NCI-H524 (cell line): ENCODE results near the gene PDE4D.

Experiments
- DNase-seq, 2 experiments: peaks; one replicate each; lab custom pipeline; 2025; lab: John Stamatoyannopoulos, UW

Gene PDE4D

DNA sequence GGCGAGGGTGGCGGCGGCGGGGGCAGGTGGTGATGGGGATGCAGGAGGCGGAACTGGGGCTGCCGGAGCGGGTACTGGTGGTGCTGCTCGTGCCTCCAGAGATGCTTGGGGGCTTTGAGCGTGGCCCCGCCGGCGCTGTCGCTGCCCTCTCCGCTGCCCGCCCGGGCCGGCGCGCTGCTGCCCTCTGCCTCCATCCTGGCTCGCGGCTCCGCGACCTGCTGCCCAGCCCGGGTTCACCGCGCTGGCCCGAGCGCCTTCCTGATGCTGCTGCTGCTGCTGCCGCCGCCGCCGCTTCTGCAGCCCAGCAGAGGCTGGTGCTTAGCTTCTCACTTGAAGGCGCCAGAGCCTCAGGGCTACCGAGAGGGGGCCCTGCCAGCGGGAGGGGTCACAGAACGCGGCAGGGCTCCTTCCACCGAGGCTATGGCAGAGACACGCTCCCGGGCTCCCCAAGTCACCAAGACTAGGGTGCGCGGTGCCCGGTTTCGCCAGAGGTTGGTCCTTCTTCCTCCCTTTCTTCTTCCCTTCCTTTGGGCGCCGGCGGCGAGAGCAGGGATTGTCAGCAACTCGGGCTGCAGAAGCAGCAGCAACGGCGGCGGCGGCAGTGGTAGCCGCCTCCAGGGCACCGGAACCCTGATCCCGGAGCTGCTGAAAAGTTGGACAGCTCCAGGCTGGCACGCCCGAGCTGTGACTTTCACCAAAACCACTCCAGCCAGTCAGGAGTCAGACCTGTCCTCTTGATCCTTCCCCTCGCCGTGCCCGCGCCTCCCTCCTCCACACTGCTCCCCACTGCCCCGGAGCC is at the start of gene PDE4D:
Gene PDE4D (minus strand): TSS at position 298 of the 799 bp plus-strand sequence.
- peak; percentile 19 to 54 for DNase-seq

DNA sequence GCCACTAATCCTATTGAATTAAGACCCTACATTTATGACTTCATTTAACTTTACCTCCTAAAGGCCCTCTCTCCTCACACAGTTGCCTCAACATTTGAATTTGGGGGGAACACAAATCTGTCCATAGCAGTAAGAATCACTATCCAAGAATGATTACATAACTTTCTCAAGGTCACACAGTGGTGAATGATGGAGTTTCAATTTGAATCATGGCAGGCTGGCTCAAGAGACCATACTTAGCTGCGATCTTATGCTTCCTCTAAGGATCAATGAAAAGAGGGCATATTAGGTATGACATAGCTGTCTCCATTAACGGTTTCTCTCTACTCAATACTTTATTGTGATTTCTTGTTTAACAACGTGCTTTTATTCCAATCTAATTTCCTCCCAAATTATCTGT is 44.1 kb upstream of the PDE4D start:
- no peak for DNase-seq

DNA sequence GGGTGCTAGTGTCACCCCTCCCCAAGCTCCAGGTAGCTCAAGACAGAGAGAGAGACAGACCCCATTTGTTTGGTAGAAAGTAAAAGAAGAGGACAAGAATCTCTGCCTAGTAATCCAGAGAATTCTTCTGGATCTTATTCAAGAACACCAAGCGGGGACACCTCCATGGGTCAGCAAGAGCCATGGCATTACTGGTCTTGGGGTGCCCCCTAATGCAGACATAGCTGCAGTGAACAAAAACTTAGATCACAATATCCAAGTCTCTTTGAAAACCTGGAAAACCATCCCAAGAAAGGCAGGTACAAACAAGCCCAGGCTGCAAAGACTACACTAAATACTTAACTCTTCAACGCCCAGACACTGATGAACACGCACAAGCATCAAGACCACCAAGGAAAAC is 29.9 kb upstream of the PDE4D start:
- no peak for DNase-seq

DNA sequence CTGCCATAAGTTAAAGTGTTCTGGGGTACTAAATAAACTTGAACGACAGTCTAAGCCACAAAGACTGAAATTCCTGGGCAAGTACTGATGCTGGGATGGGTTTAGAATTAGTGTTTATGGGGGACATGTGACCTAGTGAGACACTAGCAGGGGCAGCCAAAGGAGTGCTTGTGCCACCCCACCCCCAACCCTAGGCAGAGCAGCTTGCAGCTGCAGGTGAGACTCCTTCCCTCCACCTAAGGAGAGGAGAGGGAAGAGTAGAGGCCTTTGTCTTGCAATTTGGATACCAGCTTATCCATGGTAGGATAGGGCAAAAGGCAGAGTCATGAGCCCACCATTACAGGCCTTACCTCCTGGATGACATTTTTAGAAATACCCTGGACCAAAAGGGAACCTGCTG is 28.7 kb upstream of the PDE4D start:
- DNase-seq = no peak

DNA sequence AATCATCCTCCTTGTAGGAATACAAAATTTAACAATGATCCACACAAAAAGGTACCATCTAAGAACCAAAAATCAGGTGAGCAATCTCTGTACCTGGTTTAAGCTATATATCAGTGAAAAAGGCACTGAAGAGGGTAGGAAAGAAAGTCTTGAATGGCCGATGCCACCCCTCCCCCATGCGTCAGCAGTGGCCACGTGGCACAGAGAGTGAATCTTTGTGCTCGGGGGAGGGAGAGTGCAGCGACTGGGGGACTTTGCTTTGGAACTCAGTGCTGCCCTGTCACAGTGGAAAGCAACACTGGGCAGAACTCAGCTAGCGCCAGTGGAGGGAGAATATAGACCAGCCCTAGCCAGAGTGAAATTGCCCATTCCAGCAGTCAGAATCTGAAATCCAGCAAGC is 28.3 kb upstream of the PDE4D start:
- no peak for DNase-seq

DNA sequence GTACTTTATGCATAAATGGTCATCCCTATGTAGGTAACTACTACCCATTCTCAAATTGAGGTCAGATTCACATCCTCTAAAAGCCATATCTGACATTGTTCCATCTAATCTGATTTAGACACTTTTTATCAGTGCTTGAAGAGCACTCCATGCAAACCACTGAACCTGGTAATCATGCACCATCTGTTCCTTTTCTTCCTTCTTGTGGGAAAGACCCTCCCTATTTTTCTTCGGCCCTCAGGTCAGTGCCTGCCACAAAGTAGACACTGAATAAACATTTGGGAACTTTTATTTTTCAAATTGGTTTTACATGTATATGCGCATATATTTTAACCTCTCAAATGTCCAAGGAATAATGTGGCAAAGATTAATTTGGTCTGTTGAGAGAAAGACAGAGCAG is 26.0 kb upstream of the PDE4D start:
- DNase-seq = peak; percentile 48 to 86

DNA sequence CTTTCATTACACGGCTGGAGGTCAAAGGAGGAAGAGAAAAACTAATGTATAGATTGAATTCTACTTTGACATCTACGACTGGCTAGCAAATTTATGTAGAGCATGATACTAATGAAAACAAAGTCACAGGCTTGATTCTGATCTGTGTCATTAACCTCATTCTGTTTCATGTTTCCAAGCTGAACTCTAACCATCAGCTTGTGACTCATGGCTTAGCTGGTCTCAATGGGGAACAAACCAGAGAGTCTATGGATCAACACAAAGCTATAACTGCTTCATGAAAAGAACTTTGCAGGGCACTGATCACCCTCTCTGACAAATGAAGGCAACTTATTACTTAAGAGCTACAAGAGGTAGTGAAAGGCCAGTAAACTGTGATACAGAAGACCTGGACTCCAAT is 23.6 kb upstream of the PDE4D start:
- no peak for DNase-seq

DNA sequence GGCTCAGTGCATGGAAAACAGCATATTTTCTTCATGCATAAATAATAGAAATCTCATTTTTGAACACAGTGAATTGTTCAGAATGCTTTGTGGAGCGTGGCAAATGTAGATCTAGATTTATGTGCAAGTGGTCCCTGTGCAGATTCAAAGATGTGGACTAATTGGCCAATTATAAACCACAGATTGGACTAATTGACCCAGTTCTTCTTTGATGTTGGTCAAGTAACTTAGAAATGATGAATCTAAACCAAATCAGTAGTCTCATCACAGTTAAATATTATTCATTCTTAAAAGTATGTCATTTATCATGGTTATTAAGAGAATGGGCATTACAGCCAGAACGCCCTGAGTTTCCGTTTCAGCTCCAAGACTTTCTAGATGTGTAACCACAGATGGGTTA is 11.7 kb upstream of the PDE4D start:
- DNase-seq = no peak

DNA sequence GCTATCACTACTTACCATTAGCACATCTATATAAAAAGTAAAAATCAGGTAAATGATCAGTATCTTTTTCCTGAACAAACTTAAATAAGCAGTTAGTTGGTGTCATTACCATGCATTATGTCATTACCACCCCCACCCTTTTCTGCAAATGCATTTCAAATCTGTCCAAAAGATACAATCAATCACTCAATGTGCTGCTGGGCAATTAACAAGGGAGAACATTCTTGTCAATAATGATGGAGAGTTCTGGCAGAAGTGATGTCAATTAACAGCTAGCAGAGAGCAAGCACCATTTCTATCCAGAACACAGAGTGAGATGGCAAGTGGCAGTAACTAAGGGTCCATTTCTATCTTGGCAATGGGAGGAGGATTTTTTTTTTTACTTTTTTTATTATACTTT is 3.5 kb upstream of the PDE4D start:
- no peak for DNase-seq

DNA sequence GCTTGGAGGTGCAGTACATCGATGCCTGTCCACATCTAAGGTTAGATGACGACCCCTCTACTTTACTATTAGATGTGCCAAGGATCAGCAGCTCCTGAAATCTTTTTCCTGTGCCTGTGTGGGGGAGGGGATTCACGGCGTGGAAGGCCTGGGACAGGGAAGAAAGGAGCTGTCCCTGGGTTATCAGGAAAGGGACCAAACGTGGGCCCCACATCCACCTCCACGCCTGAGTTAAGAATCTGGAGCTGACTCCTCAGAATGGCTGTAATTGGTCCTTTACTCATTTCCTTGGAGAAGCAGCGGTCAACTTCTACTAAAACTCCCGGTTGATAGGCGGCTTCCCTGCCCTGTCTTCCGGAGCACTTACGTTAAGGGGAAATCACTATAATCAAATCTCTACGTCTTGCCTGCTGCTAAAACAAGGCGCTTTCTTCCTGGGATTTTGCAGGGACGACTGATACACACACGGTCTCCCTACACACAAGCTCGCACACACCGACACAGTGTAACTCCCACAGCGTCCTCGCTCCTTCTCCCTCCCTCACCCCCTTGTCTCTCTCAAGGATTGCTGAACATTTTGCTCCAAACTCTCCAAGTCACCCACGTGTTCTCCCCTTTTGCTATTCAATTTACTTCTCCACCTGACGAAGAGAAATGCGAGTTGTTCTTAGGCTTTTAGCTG is 1.4 kb downstream of the PDE4D start:
- DNase-seq = no peak

DNA sequence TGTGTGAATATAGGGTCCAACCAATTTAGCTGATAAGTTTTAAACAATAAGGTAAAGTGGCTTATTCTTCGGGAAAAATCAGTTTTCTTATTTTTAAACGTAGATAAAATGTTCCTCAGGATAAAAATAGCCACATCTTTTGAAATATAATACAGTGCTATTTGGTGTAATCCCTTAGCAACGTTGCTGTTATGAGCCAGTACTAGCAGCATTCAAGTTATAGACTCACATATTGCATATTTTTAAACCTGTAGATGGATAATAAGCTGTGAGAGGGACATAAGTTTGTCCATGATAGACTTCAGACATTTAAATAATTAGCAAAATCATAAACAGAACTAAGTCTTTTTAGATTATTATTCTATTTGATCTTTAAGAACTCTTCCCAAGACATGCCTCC is 6.3 kb downstream of the PDE4D start:
- no peak for DNase-seq

DNA sequence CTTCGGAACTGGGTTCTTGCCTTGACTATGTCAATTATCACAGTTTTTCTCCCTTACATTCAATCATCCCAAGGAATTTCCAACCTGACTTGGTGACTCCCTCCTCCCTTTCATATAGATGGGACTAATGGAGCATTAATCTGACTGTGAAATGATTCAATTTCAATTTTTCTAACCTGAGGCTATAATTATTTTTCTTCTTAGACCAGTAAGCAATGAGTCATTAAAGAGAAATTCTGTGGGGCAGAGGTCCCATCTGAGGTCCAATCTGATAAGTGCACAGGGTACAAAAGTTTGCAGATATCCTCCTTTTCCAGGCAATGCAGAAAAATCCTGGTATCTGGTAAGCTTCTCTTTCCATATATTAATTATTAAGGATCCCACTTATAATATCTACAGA is 18.9 kb downstream of the PDE4D start:
- no peak for DNase-seq

DNA sequence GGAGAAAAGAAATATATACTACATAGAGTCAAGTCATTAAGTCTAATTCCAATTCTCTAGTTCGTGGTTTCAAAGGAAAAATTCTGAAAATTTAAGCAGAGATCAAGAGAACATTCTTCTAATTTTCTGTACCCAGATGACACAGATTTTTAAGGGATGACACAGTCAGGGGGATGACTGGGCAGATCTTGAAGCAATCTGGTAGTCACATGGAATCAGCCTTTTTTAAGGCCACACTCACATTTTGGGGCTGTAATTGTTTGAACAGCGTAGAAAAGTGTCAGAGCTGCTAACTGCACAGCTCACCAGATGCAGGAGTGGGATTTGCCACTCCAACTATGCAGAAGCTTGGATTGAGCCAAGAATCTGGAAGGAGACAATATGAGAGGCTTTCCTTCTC is 20.4 kb downstream of the PDE4D start:
- DNase-seq = no peak

DNA sequence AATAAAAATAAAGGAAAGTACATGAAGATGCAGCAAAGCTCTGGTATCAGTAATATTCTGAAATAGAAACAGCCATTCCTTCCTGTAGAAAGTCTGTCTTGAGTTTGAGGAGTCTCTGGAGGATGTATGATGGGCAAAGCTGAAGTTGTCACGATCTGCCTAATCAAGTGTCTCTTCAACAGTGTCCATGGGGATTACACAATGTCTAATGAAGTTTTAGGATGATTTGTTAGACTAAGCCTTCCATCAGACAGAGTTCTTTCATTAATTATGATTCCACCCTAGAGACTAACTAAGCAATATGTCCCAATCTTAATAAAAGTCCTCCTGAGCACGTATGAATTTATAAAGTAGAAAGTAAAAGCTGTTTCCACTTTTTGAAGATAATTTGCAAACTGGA is 26.9 kb downstream of the PDE4D start:
- no peak for DNase-seq

DNA sequence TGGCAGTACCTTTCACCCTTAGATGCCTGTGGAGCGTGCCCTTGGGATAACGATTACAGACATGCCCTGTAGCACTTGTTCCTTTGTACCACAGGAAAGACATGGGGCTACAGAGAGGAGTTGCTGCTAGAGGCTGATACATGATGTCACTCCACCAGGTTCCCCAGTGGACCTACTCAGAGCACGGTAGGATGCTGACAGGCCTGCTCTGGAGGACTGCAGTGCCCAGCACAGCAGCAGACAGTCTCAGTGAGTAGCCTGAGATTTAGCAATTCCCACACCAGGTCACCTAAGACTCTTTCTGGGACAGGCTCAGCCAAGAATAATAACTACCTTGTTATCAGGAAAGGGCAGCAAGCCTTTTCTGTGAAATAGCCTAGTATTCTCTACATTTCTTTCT is 28.8 kb downstream of the PDE4D start:
- no peak for DNase-seq

DNA sequence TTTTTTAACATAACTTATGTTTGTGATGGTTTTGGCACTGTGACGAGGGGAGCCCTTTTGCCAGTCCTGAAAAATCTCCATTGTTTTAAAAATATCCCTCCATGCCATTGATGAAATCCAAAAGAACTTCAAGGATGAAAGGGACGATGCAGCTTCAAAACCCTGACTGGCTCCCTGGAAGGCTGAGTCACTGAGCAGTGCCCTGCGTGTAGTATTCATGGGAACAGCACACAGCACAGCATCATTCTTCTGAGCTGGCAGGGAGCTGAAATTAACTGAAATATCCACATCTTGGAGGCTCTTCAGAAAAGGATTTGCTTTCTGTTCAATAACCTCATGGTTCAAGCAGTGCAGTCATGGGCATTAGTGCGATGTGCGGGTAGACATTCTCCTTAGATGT is 29.7 kb downstream of the PDE4D start:
- no peak for DNase-seq

DNA sequence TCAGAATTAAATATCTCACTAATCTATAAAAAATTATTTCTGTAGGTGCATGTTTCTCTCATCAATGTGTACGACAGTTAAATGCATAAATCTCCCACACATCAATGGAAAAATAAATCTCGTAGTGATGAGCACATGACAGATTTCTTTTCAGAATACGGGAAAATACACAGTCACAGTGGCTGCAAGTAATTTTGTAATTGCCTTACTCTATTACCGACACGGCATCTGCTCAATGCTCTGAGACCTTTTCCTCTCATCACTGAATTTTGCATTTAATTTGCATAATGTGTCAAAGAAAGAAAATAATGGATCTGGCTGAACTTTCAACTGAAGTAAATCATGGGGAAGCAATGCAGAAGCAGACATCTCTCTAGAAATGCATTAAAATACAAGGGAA is 37.2 kb downstream of the PDE4D start:
- no peak for DNase-seq

DNA sequence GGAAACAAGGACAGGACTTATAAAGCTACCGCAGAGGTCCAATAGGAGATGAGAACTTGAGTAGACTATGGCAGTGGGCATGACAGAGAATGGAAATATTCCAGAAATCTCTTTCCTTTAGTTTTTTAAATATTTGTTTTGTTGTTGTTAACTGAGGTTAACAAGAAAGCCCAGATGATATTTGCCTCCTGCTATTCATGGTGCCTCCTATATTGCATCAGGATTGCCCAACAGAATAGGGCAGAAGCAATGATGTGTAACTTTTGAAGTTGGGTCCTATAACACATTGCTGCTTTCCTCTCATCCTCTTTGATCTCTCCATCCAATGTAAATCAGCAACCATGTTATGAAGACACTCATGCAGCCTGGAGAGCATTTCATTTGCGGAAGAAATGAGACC is 42.8 kb downstream of the PDE4D start:
- no peak for DNase-seq

DNA sequence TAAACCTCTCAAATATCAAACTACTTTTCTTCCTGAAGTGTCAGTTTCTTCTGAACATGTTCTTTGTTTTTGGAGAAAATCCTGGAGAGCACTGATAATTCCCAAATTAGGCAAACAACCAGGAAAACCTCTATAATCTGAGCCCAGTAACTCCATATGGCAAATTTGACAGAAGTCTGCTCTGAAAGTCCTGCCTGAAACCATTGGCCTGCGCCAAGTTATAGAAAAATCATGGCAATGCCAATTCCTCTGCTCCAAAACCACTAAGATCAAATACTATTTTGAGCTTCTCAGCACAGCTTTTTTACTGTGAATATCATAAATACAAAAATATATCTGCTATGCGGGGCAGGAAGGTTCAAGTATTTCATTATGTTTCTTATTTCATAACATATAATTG is 45.9 kb downstream of the PDE4D start:
- DNase-seq = no peak

DNA sequence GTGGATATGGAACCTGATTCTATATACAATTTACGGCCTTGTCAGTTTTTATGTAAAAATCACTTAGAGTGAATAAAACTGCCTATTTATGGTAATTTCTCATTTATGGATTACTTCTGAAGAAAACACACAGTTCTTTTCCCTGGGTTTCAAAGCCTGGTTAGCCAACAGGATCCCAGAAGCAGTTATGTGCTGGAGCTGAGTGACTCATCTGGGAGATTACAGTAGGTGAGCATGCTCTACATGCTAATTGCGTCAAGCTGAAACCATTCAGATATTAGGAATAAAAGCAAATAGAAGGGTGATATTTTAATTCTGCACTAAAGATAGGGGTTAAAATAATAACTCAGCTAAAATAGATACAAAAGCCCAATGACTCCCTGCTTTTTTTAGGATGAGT is 47.8 kb downstream of the PDE4D start:
- DNase-seq = no peak

DNA sequence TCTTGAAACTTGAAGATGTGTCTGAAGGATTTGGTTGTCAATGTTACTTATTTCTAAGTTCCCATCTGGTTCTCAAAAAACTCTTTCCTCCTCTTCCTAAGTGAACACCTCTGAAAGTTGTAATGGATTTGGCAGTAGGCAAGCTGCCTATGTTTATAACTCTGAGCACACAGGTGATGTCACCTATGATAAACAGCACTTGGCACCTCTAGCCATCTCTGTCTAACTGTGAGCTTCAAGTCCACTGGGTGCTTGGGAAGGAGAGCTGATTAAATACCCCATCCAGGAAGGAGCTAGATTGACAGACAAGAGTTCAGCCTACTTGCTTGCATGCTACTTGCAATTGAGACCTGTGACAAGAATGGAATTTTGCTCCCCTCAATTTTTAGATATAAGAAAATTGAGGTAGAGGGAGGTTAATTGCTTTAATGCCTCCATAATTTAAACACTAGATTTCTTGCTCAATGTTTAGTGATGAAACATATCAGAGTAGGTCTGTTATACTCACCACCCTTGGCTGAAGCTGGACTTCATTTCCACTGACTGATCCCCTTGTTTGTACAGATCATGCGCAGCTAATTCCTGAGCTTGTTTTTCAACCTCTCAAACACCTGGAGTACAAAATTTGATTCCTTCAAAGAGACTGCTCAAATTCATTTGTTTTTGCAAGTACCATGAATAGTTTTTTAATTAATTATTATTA is 49.9 kb downstream of the PDE4D start:
- no peak for DNase-seq

DNA sequence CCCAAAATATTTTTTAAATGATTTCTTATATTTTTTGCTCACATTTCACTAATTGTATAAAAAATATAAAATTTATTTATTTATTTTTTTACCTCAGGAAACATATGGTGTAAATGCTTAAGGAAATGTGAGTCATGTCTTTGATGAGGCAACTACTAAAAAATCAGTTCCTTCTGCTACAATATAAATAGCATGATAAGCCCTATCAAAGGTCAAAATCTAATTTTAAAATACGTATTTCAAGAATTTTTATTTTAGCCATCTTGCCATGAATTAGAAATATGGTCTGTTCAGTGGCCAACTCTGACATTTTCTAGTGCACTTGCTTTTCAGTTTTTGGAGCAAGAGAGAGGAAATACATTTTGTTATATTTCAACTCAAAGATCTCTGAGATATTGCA is 50.5 kb downstream of the PDE4D start:
- no peak for DNase-seq

DNA sequence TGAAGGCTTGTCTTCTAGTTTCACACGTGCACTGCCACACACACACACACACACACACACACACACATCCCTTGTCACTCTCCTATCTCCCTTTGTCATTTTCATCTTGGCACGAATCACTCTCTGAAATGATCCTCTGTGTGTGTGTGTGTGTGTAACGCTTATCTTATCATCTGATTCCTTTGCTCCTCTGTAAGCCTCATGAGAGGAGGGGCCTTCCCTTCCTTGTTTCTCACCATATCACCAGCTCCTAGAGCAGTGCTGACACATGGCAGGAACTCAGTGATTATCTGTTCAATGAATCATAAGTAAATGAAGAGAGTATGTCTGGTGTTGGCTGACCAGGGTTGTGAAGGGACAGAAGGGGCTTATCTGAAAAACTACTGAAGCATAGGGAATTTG is 53.3 kb downstream of the PDE4D start:
- DNase-seq = peak in 1 of 2 experiments; percentile 47
